Thoracic aorta (tissue), 2 donors: ENCODE data around the gene CLCN3. TPM values are rescaled to one million over a fixed set of nuclear protein-coding genes. Genes with fewer than 3 reads are reported as not detected.
A peak's percentile ranks its signal among the peaks of the same experiment; 100 is the strongest.

Source experiments
- ATAC-seq: fragments of 150-250 bp; one replicate; pipeline ENCODE4 v1.8.0; 2017; ENCODE audit warnings: low read depth; ENCODE audit not compliant: insufficient number of reproducible peaks, low FRiP score
- DNase-seq: peaks from one replicate; pipeline ENCODE4 v3.0.0-alpha.2; 2020; ENCODE audit warnings: low spot score
- H3K27ac ChIP-seq, 2 donors: fragments of 200-600 bp; sonication (generic); 1 replicate in 1 of 2; 2 replicates in 1 of 2; pipeline ENCODE4 v1.5.1; 2016; ENCODE audit warnings: mild to moderate bottlenecking in 2 of 2, moderate library complexity in 2 of 2
- H3K27me3 ChIP-seq: fragments of 200-600 bp; sonication (generic); replicated peaks from 2 replicates; pipeline ENCODE4 v1.6.0; 2016; ENCODE audit warnings: mild to moderate bottlenecking; ENCODE audit not compliant: insufficient read depth
- H3K36me3 ChIP-seq: fragments of 200-600 bp; sonication (generic); one replicate; pipeline ENCODE4 v1.5.1; 2016
- H3K4me1 ChIP-seq, 2 donors: fragments of 200-600 bp; sonication (generic); 1 replicate in 1 of 2; 2 replicates in 1 of 2; pipeline versions ENCODE4 v1.5.1 to v1.6.0; 2016; ENCODE audit warnings: low read depth in 2 of 2, mild to moderate bottlenecking in 1 of 2; ENCODE audit not compliant: control insufficient read depth in 1 of 2
- H3K4me3 ChIP-seq: fragments of 200-600 bp; sonication (generic); 2 replicates; pipeline ENCODE4 v1.5.1; 2016; ENCODE audit warnings: mild to moderate bottlenecking
- H3K9me3 ChIP-seq: fragments of 200-600 bp; sonication (generic); 2 replicates; pipeline ENCODE4 v1.5.1; 2016
- total RNA-seq, 2 donors: library from RNA; depleted of rRNA; stranded (reverse); fragments of >200 nt; gene quantifications; one replicate each; pipeline versions ENCODE4 v1.1.0 to v1.2.3, GENCODE V29; 2016
- TF ChIP-seq, protein P1 (sequence below): fragments of 200-600 bp; sonication (generic); IDR thresholded peaks from one replicate; pipeline ENCODE4 v1.5.1; 2019; ENCODE audit warnings: antibody characterized with exemption

The CLCN3 gene
- total RNA-seq, 2 donors from 2014 or later: 13.0 to 20.0 TPM

DNA sequence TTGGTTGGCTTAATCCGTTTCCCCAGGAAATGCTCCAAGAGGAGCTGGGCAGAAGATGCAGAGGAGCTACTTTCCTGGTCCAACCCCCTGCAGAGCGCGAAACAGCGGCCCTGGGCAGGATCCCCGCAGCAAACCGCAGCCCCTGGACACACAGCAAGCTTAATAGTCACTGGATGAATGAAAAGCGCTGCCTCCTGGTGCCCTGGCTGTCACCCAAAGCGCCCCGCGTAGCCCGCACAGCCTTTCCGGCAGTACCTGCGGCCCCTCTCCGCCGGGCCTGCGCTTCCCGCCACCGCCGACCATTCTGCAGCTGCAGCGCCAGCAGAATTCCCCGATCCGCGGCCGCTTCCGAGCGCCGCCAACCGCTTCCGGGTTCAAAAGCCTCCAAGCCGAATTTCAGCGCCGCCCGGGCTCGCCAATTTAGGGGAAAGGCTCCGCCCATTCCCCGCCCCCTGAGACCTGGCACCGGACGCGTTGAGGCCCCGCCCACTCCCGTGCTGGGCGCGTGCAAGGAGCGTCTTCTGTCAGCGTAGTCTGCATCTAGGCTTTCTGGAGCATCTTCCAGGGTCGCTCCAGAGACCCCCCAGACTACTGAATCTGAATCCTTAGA lies 137.3 kb downstream of the CLCN3 start, which contains the start of gene HPF1:
TSS of gene HPF1 (minus strand) at position 370 of the 610 bp plus-strand sequence. CDS start at position 303, 67 bp downstream.
- H3K27ac ChIP-seq: peak within 1 kb of the TSS; percentile 45 to 62
- ATAC-seq (peak; percentile 89), DNase-seq (peak; percentile 53)
- peaks cover 7 to 19% of the 10 kb centered on the region in 2 donors for H3K4me1 ChIP-seq
- H3K4me3 ChIP-seq: peak within 1 kb of the TSS; percentile 80
- H3K9me3 ChIP-seq: no peaks in the 10 kb centered on the region
- TF ChIP-seq, protein P1, sequence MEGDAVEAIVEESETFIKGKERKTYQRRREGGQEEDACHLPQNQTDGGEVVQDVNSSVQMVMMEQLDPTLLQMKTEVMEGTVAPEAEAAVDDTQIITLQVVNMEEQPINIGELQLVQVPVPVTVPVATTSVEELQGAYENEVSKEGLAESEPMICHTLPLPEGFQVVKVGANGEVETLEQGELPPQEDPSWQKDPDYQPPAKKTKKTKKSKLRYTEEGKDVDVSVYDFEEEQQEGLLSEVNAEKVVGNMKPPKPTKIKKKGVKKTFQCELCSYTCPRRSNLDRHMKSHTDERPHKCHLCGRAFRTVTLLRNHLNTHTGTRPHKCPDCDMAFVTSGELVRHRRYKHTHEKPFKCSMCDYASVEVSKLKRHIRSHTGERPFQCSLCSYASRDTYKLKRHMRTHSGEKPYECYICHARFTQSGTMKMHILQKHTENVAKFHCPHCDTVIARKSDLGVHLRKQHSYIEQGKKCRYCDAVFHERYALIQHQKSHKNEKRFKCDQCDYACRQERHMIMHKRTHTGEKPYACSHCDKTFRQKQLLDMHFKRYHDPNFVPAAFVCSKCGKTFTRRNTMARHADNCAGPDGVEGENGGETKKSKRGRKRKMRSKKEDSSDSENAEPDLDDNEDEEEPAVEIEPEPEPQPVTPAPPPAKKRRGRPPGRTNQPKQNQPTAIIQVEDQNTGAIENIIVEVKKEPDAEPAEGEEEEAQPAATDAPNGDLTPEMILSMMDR: no peak
- no peaks in the 10 kb centered on the region for H3K27me3 ChIP-seq
- no peaks in the 10 kb centered on the region for H3K36me3 ChIP-seq

DNA sequence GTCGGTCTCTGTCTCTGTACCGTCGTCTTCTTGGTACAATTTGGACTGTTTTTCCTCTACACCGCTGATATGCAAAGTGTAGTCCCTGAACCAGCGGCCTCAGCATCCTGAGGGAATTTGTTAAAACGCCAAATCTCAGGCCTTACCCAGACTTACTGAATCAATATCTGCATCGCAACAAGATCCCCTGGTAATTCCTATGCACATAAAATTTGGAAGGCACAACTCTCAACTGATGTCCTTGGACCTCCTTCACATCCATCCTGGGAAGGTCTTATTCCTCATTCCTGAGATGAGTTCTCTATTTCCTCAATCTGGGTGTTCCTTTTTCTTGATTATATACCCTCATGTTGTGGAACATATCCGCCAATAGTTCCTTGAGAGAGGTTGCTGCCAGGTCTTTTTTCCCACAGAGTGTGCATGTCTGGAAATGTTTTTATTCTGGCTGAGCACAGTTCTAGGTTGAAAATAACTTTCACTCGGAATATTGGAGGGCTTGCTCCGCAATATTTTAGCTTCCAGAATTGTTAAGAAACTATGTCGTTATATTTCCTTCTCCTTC lies 138.1 kb downstream of the CLCN3 start:
- Histone ChIP-seq H3K4me3 (peak overlapping the region; percentile 80), H3K27me3 (no peaks in the 10 kb centered on the region), H3K36me3 (no peaks in the 10 kb centered on the region), H3K4me1 (peaks cover 7 to 19% of the 10 kb centered on the region in 2 donors), H3K27ac (peak overlapping the region; percentile 45 to 62), H3K9me3 (no peaks in the 10 kb centered on the region)
- ATAC-seq (no peak), DNase-seq (no peak)
- TF ChIP-seq, protein P1: no peak

DNA sequence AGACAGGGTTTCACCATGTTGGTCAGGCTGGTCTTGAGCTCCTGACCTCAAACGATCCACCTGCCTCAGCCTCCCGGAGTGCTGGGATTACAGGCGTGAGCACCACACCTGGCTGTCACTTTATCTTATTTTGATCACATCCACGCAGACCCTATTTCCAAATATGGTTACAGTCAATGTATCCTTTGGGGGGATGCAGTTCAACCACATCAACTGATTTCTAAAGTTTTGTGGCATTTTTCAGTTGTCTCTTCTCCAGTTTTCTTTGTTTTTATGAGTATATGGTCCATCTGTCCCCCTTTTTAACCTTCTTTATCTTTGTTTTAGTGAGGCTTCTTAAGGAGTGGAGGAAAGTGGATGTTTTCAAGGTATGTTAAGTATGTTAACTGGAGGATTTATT lies 141.5 kb downstream of the CLCN3 start:
- no peaks in the 10 kb centered on the region for H3K9me3 ChIP-seq
- TF ChIP-seq, protein P1: no peak
- DNase-seq (no peak), ATAC-seq (no peak)
- H3K27ac ChIP-seq: no peak overlapping the region
- peaks cover 2 to 10% of the 10 kb centered on the region in 2 donors for H3K4me1 ChIP-seq
- H3K36me3 ChIP-seq: no peaks in the 10 kb centered on the region
- no peaks in the 10 kb centered on the region for H3K27me3 ChIP-seq
- no peak overlapping the region for H3K4me3 ChIP-seq

DNA sequence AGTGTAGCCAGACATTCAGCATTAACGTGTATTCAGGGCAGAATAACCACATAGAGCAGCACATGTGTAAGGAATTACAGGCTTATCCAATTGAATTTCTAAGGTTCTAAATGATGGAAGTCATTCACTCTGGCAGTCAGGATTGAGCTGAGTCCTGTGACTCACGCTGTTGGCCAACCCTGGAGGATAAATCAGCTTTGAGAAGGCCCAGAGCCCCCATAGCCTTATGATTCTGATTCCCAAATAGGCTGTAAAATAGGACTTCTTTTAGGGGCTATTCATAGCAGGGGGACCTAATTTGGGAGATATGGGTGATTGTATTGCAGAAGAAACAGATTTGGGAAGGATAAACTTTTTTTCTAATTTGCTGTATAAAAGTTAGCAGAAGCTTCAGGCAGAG lies 145.5 kb downstream of the CLCN3 start:
- Histone ChIP-seq H3K27ac (no peak overlapping the region), H3K27me3 (no peaks in the 10 kb centered on the region), H3K4me3 (no peak overlapping the region), H3K4me1 (no peaks in the 10 kb centered on the region), H3K36me3 (no peaks in the 10 kb centered on the region), H3K9me3 (no peaks in the 10 kb centered on the region)
- DNase-seq (no peak), ATAC-seq (no peak)
- TF ChIP-seq, protein P1: no peak

DNA sequence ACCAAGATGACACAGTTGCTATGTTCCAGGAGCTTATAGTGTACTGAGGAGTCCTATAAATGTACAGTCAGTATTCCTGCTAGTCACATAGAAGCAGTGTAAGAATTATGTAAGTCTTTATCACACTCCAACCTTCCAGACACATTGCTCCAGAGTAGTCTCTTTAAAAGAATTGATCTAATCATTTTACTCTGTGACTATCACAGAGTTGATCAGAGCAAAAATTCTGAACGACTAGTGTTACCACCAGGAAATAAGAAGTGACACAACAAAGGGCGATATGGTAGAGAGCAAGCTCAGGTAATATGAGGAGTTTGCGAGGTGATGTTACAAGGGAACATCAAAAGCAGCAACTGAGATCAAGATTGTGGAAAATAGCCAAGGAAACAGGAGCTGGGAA lies 146.4 kb downstream of the CLCN3 start:
- TF ChIP-seq, protein P1: no peak
- Histone ChIP-seq H3K9me3 (no peaks in the 10 kb centered on the region), H3K4me3 (no peak overlapping the region), H3K27ac (no peak overlapping the region), H3K4me1 (no peaks in the 10 kb centered on the region), H3K36me3 (no peaks in the 10 kb centered on the region), H3K27me3 (no peaks in the 10 kb centered on the region)
- ATAC-seq: no peak
- DNase-seq: no peak
